KOPT-K1 (cell line): ENCODE results near the gene OXGR1.
"Not testable (repeated sequence)": the region's sequence is repeated elsewhere in the genome, so short reads cannot be mapped to it uniquely, and the experiment has no call there.

ENCODE experiments used
- H3K27ac ChIP-seq: fragments of 200-600 bp; sonication (generic); 2 replicates; pipeline ENCODE4 v1.5.1; 2016; ENCODE audit warnings: antibody characterized with exemption, mild to moderate bottlenecking, low read depth, low read length; ENCODE audit not compliant: poor library complexity, severe bottlenecking
- H3K36me3 ChIP-seq: fragments of 200-600 bp; sonication (generic); 2 replicates; pipeline ENCODE4 v1.5.1; 2017; ENCODE audit warnings: antibody characterized with exemption, mild to moderate bottlenecking, low read length, moderate library complexity; ENCODE audit not compliant: insufficient read depth
- H3K9me3 ChIP-seq: fragments of 200-600 bp; sonication (generic); 2 replicates; pipeline ENCODE4 v1.5.1; 2017; ENCODE audit warnings: antibody characterized with exemption, low read length, mild to moderate bottlenecking; ENCODE audit not compliant: insufficient read depth, poor library complexity, severe bottlenecking

Gene OXGR1

GRCh38 chr13:96996107-96996506, 1.8 kb upstream of the OXGR1 start:
- Histone ChIP-seq H3K27ac (no peak overlapping the region), H3K36me3 (no peaks in the 10 kb centered on the region), H3K9me3 (no peaks in the 10 kb centered on the region)

DNA sequence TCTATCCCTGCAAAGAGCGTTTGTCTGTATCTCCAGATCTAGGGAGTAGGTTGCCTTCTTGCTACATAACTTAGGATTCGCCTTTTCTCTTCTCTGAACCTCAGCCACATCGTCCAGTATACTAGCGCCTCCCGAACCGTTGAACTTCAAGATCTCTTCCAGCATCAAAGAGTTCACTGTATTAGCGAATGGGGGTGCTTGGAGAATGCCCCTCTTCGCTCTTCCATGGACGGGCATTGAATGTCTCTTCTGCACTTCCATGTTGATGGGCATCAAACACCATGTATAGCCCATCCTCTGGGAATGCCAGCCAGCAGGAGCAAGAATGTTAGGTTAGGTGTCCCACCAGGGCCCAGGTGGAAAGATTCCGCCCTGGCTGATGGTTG, 575 bp upstream of the OXGR1 start:
- no peak overlapping the region for H3K27ac ChIP-seq
- H3K36me3 ChIP-seq: no peaks in the 10 kb centered on the region
- H3K9me3 ChIP-seq: no peaks in the 10 kb centered on the region

DNA sequence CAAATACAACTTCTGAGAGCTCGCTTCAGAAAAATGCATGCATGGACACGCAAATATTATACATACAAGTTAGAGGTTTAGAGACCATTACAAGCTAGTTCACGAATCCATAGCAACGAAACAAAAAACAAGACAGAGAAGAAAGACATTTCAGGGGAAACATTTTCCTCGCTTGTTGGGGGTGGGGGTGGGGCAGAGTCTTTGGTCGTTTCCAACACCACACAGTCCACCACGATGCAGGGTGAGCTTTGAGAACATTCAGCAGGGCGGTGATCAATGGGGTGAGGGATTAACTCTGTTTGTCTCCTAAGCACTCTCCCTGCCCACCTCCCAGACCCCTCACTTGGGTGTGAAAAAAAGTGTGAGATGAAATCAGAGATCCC, 651 bp downstream of the OXGR1 start:
- Histone ChIP-seq H3K9me3 (no peaks in the 10 kb centered on the region), H3K27ac (no peak overlapping the region), H3K36me3 (no peaks in the 10 kb centered on the region)

DNA sequence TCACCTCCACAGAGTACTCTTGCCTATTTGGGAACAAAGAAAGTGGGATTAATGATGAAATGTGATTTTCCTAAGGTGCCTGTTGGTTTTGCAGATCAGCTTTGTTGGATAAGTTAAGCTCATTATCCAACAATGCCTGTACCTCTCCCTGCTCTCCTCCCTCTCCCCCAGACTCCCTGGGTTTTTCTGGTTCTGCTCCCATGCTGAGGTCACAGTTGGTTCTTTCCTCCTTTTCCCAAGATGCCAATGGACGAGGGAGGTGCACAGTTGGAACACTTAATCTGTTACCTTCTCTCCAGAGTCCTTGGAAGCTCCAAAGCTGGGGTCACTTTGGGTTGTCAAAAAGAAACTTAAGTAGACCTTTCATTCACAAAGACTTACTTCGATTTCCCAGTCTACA, 1.6 kb downstream of the OXGR1 start:
- no peak overlapping the region for H3K27ac ChIP-seq
- no peaks in the 10 kb centered on the region for H3K36me3 ChIP-seq
- H3K9me3 ChIP-seq: no peaks in the 10 kb centered on the region

GRCh38 chr13:96991072-96991471, 3.2 kb downstream of the OXGR1 start:
- H3K36me3 ChIP-seq: no peaks in the 10 kb centered on the region
- no peaks in the 10 kb centered on the region for H3K9me3 ChIP-seq
- no peak overlapping the region for H3K27ac ChIP-seq

DNA sequence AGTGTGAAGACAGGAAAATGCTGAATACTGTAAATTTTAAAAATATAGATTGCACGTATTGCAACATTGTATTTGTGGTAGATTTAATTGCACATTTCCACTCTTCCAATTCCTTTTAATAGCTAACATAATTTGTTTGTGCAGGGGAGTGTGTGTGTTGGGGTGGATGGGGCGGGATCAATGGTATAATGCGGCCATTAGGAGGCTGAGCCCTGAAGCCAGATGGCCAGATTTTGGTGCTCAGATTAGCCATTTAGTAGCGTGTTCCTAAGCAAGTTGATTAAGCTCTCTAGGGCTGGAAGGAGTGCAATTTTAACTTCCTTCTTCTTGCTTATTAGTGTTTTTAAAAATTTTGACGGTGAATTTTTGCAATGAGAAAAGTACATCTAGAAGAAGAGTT, 5.8 kb downstream of the OXGR1 start:
- no peaks in the 10 kb centered on the region for H3K36me3 ChIP-seq
- no peaks in the 10 kb centered on the region for H3K9me3 ChIP-seq
- H3K27ac ChIP-seq: no peak overlapping the region

DNA sequence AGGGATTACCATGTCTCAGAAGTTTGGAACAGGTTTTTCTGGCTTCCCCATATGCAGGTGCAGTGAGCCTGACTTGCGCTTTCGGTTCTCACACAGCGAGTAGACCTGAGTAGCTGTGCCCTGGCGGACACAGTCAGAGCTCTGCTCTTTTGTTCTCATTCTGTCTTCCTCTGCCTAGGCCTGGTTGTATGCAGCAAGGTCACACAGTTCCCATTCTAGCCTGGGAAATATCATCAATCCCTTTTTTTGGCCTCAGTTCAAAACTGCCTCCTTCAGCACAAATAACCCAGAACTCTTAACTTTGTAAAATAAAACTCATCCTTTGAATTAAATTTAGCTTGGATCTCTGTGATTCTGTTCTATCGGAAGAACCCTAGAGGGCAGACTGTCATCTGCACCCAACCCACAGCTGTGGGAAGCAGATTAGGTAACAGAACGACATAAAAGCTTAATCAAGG, 10.2 kb downstream of the OXGR1 start:
- H3K36me3 ChIP-seq: no peaks in the 10 kb centered on the region
- H3K27ac ChIP-seq: no peak overlapping the region
- H3K9me3 ChIP-seq: no peaks in the 10 kb centered on the region

GRCh38 chr13:96982672-96983071, 11.6 kb downstream of the OXGR1 start:
- Histone ChIP-seq H3K9me3 (no peaks in the 10 kb centered on the region), H3K36me3 (no peaks in the 10 kb centered on the region), H3K27ac (no peak overlapping the region)

GRCh38 chr13:96979861-96980260, 14.4 kb downstream of the OXGR1 start:
- H3K27ac ChIP-seq, H3K9me3 ChIP-seq, H3K36me3 ChIP-seq: not testable (repeated sequence)

GRCh38 chr13:96968027-96968426, 26.2 kb downstream of the OXGR1 start:
- no peaks in the 10 kb centered on the region for H3K36me3 ChIP-seq
- H3K27ac ChIP-seq: no peak overlapping the region
- H3K9me3 ChIP-seq: no peaks in the 10 kb centered on the region

GRCh38 chr13:96967248-96967745, 27.0 kb downstream of the OXGR1 start:
- Histone ChIP-seq H3K36me3 (no peaks in the 10 kb centered on the region), H3K9me3 (no peaks in the 10 kb centered on the region)

GRCh38 chr13:96966415-96967102, 27.7 kb downstream of the OXGR1 start:
- Histone ChIP-seq H3K27ac (no peak overlapping the region), H3K9me3 (no peaks in the 10 kb centered on the region), H3K36me3 (no peaks in the 10 kb centered on the region)

More at GRCh38 chr13:96967248-96967745, 27.0 kb downstream of the OXGR1 start:
- no peak overlapping the region for H3K27ac ChIP-seq

- Histone ChIP-seq H3K9me3 (no peaks in the 10 kb centered on the region), H3K27ac (no peak overlapping the region), H3K36me3 (no peaks in the 10 kb centered on the region)
Observed at GRCh38 chr13:96963786-96964475, 30.3 kb downstream of the OXGR1 start.

DNA sequence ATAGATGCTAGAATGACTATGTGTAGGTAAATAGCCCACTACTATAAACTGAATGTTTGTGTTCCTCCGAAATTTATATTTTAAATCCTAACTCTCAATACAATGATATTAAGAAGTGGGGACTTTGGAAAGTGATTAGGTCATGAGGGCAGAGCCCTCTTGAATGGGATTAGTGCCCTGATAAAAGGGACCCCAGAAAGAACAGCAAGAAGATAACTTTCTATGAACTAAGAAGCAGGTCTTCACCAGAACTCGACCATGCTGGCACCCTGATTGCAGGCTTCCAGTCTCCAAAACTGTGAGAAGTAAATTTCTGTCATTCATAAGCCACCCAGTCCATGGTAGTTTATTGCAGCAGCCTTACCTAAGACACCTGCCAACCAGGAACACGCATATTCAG, 33.9 kb downstream of the OXGR1 start:
- Histone ChIP-seq H3K36me3 (no peaks in the 10 kb centered on the region), H3K9me3 (no peaks in the 10 kb centered on the region), H3K27ac (no peak overlapping the region)

- Histone ChIP-seq H3K9me3 (no peaks in the 10 kb centered on the region), H3K27ac (no peak overlapping the region), H3K36me3 (no peaks in the 10 kb centered on the region)
Observed at GRCh38 chr13:96958286-96958891, 35.9 kb downstream of the OXGR1 start.
